ENCODE data around the gene FIS1. TPM values are rescaled to one million over a fixed set of nuclear protein-coding genes. Genes with fewer than 3 reads are reported as not detected.

Gene FIS1
- total RNA-seq, 1 experiment from 2014 or later: 114 TPM

- Histone ChIP-seq H3K4me1 (ENCODE audit: control insufficient read depth in 1 of 2, insufficient read depth in 2 of 2, low read length in 2 of 2) (peaks cover 4 to 6% of the 10 kb centered on the region in 2 experiments; a peak in 2 of 4 replicates), H3K27ac (ENCODE audit: low read depth, low read length) (no peak overlapping the region), H2AFZ (ENCODE audit: low read depth, low read length, poor library complexity, severe bottlenecking) (no peak overlapping the region), H4K20me1 (ENCODE audit: insufficient read depth) (no peaks in the 10 kb centered on the region), H3K4me2 (ENCODE audit: low read length) (no peak overlapping the region), H3K79me2 (ENCODE audit: insufficient read depth, low read length) (no peaks in the 10 kb centered on the region), H3K9ac (ENCODE audit: low read length) (no peak overlapping the region), H3K9me3 (ENCODE audit: control insufficient read depth in 1 of 2, insufficient read depth in 1 of 2, low read depth in 1 of 2, low read length in 2 of 2) (no peaks in the 10 kb centered on the region), H3K27me3 (ENCODE audit: insufficient read depth, low read length) (no peaks in the 10 kb centered on the region), H3K36me3 (ENCODE audit: control insufficient read depth in 1 of 2, insufficient read depth in 2 of 2, low read length in 2 of 2) (no peaks in the 10 kb centered on the region), H3K4me3 (replicated peaks in 1 of 2; ENCODE audit: low read depth in 1 of 2, low read length in 2 of 2) (no peak overlapping the region), H3K9me2 (ENCODE audit: insufficient read depth) (no peaks in the 10 kb centered on the region)
- DNase-seq (ENCODE audit: low read depth, low spot score) (no peak), ATAC-seq (no peak)
- ChIA-PET POLR2A (no interaction called here), CTCF (interaction anchor here (0.7 kb wide), 1 partner anchor 134 kb away, joined by 3 read pairs; no protein-coding TSS in a partner anchor), RAD21 (ENCODE audit: low non-redundant PET in 1 of 2, low total read pairs in 2 of 2, uncharacterized antibody in 2 of 2, unreplicated experiment in 2 of 2) (no interaction called here)
- BruUV-seq (replicated peaks): no TSS peak
- intact Hi-C loops (cut with micrococcal nuclease): no loop called here
- TF ChIP-seq ZFX (IDR thresholded peaks at IDR 0.05): no peak
- no peak for TF ChIP-seq RAD21 (IDR thresholded peaks at IDR 0.05; ENCODE audit: low read depth)
- no peak for TF ChIP-seq POLR2A (IDR thresholded peaks at IDR 0.05; ENCODE audit: borderline replicate concordance, extremely low read depth, insufficient read depth, insufficient read length)
- TF ChIP-seq ZBTB33 (IDR thresholded peaks at IDR 0.05; ENCODE audit: extremely low read depth, insufficient replicate concordance, low read length): no peak
- TF ChIP-seq YY1 (IDR thresholded peaks at IDR 0.05; ENCODE audit: extremely low read depth, insufficient replicate concordance, low read depth, low read length): no peak
- TF ChIP-seq JUND (IDR thresholded peaks at IDR 0.05): no peak
- TF ChIP-seq CBX3 (IDR thresholded peaks at IDR 0.05; ENCODE audit: low read depth): no peak
- no peak for TF ChIP-seq EZH2 (IDR thresholded peaks at IDR 0.05)
- no peak for TF ChIP-seq CTCF (IDR thresholded peaks at IDR 0.05 in 2 of 3, conservative IDR thresholded peaks at IDR 0.05 in 1 of 3; ENCODE audit: borderline replicate concordance in 1 of 3, insufficient read depth in 1 of 3, low read depth in 2 of 3, low read length in 2 of 3)
- TF ChIP-seq MAX (IDR thresholded peaks at IDR 0.05): no peak
- no peak for TF ChIP-seq SP1 (IDR thresholded peaks at IDR 0.05; ENCODE audit: low read depth)
- no peak for TF ChIP-seq CEBPB (IDR thresholded peaks at IDR 0.05; ENCODE audit: low read depth)
- no peak for TF ChIP-seq ATF3 (IDR thresholded peaks at IDR 0.05)
- no peak for TF ChIP-seq ELF1 (IDR thresholded peaks at IDR 0.05; ENCODE audit: borderline replicate concordance, low read depth)
- TF ChIP-seq TCF7L2 (IDR thresholded peaks at IDR 0.05; ENCODE audit: borderline replicate concordance, extremely low read depth, insufficient read depth, insufficient read length): no peak
- TF ChIP-seq SIN3A (IDR thresholded peaks at IDR 0.05; ENCODE audit: low read depth): no peak
- no peak for TF ChIP-seq SRF (IDR thresholded peaks at IDR 0.05; ENCODE audit: low read depth)
- no peak for TF ChIP-seq REST (IDR thresholded peaks at IDR 0.05; ENCODE audit: low read depth)
- TF ChIP-seq ZNF274 (IDR thresholded peaks at IDR 0.05; ENCODE audit: low read depth, low read length): no peak
- TF ChIP-seq FOSL1 (IDR thresholded peaks at IDR 0.05; ENCODE audit: low read depth): no peak
Observed at GRCh38 chr7:101278461-101279292, 33.8 kb upstream of the FIS1 start.
